K562 (cell line): ENCODE measurements around the gene PON2.

Source experiments
- ADNP ChIP-seq: fragments of 200-800 bp; sonication (Bioruptor generic); IDR thresholded peaks from 2 replicates; pipeline ENCODE4 v1.6.1; 2016; ENCODE audit warnings: missing genetic modification characterization, missing compliant biosample characterization
- CHD2 ChIP-seq: IDR thresholded peaks from 2 replicates; pipeline ENCODE4 v1.6.1; 2011; ENCODE audit warnings: low read depth, low read length
- SPI1 ChIP-seq: IDR thresholded peaks from 2 replicates; pipeline ENCODE4 v1.6.1; 2011; ENCODE audit warnings: low read depth, low read length, control low read depth, borderline replicate concordance
- ZNF133 ChIP-seq: fragments of 250-450 bp; sonication (Bioruptor Pico); IDR thresholded peaks from 2 replicates; pipeline ENCODE4 v1.4.0; 2020; ENCODE audit warnings: mild to moderate bottlenecking
- ZNF253 ChIP-seq: fragments of 250-450 bp; sonication (Bioruptor Pico); conservative IDR thresholded peaks from 2 replicates; pipeline ENCODE4 v1.6.1; 2021; ENCODE audit warnings: mild to moderate bottlenecking
- TF ChIP-seq, protein P1 (sequence below): fragments of 250-450 bp; sonication (Bioruptor Pico); IDR thresholded peaks from 2 replicates; pipeline ENCODE4 v1.9.0; 2021; ENCODE audit warnings: mild to moderate bottlenecking, inconsistent platforms
- TF ChIP-seq, protein P2 (sequence below): fragments of 150-350 bp; IDR thresholded peaks from 2 replicates; pipeline ENCODE4 v1.6.1; 2014; ENCODE audit warnings: low read depth, mild to moderate bottlenecking, low read length, borderline replicate concordance
- TF ChIP-seq, protein P3 (sequence below): fragments of 450-650 bp; formaldehyde crosslinking; IDR thresholded peaks from 2 replicates; pipeline ENCODE4 v1.4.0; 2020; ENCODE audit warnings: mild to moderate bottlenecking, mixed read lengths
- TF ChIP-seq, protein P4 (sequence below): sonication (generic); formaldehyde crosslinking; IDR thresholded peaks from 2 replicates; pipeline ENCODE4 v1.8.0; 2023; ENCODE audit warnings: mild to moderate bottlenecking, missing genetic modification reagents
- TF ChIP-seq, protein P5 (sequence below), 3 experiments: IDR thresholded peaks in 2 of 3; conservative IDR thresholded peaks in 1 of 3; 2 replicates each; pipeline ENCODE4 v1.5.1; 2011 to 2012; ENCODE audit warnings: low read length in 3 of 3, mild to moderate bottlenecking in 3 of 3, control low read depth in 2 of 3, improper control_type of control experiment in 1 of 3, inconsistent platforms in 1 of 3, low read depth in 1 of 3, mixed read lengths in 1 of 3, moderate library complexity in 1 of 3; ENCODE audit not compliant: insufficient read depth in 2 of 3

DNA sequence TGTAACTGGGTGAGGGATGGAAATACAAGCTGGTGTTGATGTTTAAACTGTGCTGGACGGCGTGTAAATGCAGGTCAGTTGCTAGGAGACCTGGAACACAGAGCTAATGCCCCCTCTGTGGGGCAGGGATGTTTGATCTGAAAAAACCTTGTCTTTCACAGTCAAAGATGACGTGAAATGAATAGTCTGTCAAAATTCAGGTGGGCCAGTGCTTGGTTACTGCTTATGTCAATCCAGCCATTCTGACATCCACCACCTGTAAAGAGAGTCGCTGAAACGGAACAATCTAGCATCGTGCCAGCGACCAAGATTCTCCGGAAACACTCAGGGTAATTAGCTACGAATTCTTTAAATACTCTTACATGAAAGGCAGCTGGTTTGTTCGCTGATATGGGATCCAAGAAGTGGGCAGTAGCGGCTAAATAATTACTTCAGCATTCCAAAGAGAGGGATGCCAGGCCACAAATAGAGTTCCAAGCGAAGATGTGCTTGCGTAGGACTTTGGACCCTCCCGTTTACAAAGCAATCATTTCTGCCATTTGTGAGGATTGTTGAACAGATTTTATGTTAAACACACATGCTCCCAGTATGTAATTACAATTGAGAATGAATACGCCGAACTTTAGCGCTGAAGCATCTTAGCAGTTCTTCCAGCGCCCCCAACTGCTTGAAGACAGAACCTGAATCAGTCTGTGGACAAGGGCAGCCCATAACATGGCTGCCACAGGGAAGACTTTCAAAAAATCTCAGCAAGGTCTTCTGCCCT is 43.6 kb upstream of the PON2 start:
- TF ChIP-seq SPI1 = no peak
- TF ChIP-seq ADNP = no peak
- TF ChIP-seq, protein P1, sequence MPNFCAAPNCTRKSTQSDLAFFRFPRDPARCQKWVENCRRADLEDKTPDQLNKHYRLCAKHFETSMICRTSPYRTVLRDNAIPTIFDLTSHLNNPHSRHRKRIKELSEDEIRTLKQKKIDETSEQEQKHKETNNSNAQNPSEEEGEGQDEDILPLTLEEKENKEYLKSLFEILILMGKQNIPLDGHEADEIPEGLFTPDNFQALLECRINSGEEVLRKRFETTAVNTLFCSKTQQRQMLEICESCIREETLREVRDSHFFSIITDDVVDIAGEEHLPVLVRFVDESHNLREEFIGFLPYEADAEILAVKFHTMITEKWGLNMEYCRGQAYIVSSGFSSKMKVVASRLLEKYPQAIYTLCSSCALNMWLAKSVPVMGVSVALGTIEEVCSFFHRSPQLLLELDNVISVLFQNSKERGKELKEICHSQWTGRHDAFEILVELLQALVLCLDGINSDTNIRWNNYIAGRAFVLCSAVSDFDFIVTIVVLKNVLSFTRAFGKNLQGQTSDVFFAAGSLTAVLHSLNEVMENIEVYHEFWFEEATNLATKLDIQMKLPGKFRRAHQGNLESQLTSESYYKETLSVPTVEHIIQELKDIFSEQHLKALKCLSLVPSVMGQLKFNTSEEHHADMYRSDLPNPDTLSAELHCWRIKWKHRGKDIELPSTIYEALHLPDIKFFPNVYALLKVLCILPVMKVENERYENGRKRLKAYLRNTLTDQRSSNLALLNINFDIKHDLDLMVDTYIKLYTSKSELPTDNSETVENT (CRISPR knock-in tag) = no peak
- no peak for TF ChIP-seq ZNF253 (CRISPR knock-in tag)
- TF ChIP-seq CHD2 = no peak
- no peak for TF ChIP-seq ZNF133 (CRISPR knock-in tag)
- TF ChIP-seq, protein P2, sequence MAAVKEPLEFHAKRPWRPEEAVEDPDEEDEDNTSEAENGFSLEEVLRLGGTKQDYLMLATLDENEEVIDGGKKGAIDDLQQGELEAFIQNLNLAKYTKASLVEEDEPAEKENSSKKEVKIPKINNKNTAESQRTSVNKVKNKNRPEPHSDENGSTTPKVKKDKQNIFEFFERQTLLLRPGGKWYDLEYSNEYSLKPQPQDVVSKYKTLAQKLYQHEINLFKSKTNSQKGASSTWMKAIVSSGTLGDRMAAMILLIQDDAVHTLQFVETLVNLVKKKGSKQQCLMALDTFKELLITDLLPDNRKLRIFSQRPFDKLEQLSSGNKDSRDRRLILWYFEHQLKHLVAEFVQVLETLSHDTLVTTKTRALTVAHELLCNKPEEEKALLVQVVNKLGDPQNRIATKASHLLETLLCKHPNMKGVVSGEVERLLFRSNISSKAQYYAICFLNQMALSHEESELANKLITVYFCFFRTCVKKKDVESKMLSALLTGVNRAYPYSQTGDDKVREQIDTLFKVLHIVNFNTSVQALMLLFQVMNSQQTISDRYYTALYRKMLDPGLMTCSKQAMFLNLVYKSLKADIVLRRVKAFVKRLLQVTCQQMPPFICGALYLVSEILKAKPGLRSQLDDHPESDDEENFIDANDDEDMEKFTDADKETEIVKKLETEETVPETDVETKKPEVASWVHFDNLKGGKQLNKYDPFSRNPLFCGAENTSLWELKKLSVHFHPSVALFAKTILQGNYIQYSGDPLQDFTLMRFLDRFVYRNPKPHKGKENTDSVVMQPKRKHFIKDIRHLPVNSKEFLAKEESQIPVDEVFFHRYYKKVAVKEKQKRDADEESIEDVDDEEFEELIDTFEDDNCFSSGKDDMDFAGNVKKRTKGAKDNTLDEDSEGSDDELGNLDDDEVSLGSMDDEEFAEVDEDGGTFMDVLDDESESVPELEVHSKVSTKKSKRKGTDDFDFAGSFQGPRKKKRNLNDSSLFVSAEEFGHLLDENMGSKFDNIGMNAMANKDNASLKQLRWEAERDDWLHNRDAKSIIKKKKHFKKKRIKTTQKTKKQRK = no peak
- TF ChIP-seq, protein P3, sequence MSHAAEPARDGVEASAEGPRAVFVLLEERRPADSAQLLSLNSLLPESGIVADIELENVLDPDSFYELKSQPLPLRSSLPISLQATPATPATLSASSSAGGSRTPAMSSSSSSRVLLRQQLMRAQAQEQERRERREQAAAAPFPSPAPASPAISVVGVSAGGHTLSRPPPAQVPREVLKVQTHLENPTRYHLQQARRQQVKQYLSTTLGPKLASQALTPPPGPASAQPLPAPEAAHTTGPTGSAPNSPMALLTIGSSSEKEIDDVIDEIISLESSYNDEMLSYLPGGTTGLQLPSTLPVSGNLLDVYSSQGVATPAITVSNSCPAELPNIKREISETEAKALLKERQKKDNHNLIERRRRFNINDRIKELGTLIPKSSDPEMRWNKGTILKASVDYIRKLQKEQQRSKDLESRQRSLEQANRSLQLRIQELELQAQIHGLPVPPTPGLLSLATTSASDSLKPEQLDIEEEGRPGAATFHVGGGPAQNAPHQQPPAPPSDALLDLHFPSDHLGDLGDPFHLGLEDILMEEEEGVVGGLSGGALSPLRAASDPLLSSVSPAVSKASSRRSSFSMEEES (CRISPR knock-in tag) = no peak
- TF ChIP-seq, protein P4, sequence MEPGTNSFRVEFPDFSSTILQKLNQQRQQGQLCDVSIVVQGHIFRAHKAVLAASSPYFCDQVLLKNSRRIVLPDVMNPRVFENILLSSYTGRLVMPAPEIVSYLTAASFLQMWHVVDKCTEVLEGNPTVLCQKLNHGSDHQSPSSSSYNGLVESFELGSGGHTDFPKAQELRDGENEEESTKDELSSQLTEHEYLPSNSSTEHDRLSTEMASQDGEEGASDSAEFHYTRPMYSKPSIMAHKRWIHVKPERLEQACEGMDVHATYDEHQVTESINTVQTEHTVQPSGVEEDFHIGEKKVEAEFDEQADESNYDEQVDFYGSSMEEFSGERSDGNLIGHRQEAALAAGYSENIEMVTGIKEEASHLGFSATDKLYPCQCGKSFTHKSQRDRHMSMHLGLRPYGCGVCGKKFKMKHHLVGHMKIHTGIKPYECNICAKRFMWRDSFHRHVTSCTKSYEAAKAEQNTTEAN (CRISPR knock-in tag) = no peak
- TF ChIP-seq, protein P5, sequence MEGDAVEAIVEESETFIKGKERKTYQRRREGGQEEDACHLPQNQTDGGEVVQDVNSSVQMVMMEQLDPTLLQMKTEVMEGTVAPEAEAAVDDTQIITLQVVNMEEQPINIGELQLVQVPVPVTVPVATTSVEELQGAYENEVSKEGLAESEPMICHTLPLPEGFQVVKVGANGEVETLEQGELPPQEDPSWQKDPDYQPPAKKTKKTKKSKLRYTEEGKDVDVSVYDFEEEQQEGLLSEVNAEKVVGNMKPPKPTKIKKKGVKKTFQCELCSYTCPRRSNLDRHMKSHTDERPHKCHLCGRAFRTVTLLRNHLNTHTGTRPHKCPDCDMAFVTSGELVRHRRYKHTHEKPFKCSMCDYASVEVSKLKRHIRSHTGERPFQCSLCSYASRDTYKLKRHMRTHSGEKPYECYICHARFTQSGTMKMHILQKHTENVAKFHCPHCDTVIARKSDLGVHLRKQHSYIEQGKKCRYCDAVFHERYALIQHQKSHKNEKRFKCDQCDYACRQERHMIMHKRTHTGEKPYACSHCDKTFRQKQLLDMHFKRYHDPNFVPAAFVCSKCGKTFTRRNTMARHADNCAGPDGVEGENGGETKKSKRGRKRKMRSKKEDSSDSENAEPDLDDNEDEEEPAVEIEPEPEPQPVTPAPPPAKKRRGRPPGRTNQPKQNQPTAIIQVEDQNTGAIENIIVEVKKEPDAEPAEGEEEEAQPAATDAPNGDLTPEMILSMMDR (IDR thresholded peaks at IDR 0.05 in 2 of 3, conservative IDR thresholded peaks at IDR 0.05 in 1 of 3; ENCODE audit: insufficient read depth in 2 of 3, low read depth in 1 of 3, low read length in 3 of 3) = peak; percentile 55 to 62 (median 55)
